Measurements from ENCODE around the gene NPLOC4. TPM values are rescaled to one million over a fixed set of nuclear protein-coding genes. Genes with fewer than 3 reads are reported as not detected.
"Not testable (repeated sequence)": the region's sequence is repeated elsewhere in the genome, so short reads cannot be mapped to it uniquely, and the experiment has no call there.

The NPLOC4 gene
- total RNA-seq, 4 donors from 2014 or later = 58.9 to 87.7 (median 70.8) TPM

DNA sequence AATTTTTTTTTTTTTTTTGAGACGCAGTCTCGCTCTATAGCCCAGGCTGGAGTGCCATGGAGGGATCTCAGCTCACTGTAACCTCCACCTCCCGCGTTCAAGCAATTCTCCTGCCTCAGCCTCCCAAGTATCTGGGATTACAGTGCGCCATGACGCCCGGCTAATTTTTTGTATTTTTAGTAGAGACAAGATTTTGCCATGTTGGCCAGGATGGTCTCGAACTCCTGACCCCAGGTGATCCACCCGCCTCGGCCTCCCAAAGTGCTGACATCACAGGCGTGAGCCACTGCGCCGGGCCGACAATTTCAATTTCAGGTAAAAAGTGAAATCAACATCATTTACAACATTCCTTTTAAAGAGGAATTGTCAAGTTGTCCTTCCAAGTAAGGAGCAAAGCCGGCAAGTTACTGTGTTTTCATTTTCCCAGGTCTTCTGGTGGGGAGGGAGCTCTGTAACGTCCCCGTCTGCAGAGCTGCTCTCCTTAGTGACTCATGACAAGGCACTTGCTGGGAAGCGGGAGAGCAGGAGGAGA is 873 bp downstream of the NPLOC4 start:
- TF ChIP-seq CTCF (IDR thresholded peaks at IDR 0.05) = no peak
- ATAC-seq (ENCODE audit: low FRiP score) (peak; percentile 72), DNase-seq (ENCODE audit: low spot score) (no peak)

DNA sequence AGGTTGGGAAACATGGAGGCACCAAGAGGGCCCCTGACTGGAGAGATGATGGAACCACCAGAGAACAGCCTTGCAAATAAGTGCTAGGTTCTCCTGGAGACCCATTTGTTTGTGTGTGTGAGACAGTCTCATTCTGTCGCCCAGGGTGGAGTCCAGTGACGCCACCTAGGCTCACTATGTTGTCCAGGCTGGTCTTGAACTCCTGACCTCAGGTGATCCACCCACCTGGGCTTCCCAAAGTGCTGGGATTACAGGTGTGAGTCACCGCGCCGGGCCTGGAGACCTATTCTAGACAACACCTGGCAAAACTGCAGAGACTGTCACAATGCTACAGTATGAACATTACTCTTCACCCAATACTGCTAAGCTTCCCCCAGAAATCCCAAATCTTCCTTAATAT is 1.5 kb downstream of the NPLOC4 start:
- no peak for DNase-seq (ENCODE audit: low spot score)
- ATAC-seq (ENCODE audit: low FRiP score) = no peak
- TF ChIP-seq CTCF (IDR thresholded peaks at IDR 0.05) = no peak

DNA sequence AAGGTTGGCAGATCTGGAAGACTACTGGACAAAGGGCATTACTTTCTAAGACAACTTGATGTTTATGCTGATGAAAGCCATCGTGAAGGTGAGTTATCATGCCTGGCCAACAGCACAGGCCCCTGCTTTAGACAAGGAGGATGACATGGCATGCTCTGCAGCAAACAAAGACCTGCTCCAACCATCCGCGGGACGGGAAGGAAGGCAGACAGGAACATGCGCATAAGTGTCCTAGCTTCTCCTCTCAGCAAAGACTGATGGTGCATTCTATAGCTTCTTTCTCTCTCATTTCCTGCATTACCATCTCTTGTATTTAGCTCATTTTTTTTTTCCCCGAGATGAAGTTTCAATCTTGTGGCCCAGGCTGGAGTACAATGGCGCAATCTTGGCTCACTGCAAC is 5.4 kb downstream of the NPLOC4 start:
- ATAC-seq (ENCODE audit: low FRiP score) = no peak
- TF ChIP-seq CTCF (IDR thresholded peaks at IDR 0.05) = no peak
- no peak for DNase-seq (ENCODE audit: low spot score)

DNA sequence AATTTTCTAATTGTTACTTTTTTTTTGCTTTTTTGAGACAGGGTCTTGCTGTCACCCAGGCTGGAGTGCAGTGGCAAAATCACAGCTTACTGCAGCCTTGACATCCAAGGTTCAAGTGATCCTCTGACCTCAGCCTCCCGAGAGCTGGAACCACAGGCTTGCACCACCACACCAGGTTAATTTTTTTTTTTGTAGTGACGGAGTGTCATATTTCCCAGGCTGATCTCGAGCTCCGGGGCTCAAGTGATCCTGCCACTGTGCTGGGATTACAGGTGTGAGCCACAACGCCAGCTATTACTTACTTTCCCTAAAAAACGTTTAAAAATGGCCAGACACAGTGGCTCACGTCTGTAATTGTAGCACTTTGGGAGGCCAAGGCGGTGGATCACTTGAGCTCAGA is 6.6 kb downstream of the NPLOC4 start:
- ATAC-seq (ENCODE audit: low FRiP score) = no peak
- TF ChIP-seq CTCF (IDR thresholded peaks at IDR 0.05) = no peak
- DNase-seq (ENCODE audit: low spot score) = no peak

DNA sequence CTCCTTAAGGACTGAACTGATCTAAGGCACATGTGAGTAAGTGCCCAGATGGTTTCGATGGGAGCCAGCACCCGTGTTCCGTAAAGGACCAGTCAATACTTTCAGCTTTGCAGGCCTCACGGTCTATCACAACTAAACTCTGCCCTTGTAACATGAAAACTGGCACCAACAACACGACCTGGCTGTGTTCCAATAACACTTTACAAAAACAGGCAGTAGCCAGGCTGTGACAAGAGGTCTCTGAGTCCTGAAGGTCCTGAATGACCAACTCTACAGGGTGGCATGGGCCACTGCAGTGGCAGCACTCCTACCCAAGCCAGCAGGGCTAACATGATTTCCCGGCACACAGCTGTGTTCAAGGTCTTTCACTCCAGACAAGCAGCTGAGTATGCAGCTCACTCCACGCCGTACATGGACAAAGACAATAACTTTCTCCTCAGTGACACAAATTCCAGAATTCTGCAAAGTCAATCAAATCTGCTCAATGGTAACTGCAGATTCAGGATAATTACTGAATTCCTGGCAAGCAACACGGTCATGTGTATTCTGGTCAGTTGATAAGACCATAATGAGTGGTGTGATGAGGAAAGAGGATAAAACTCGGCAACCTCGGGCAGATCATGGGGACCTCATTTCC is 15.3 kb downstream of the NPLOC4 start:
- ATAC-seq (ENCODE audit: low FRiP score) (no peak), DNase-seq (ENCODE audit: low spot score) (no peak)
- no peak for TF ChIP-seq CTCF (IDR thresholded peaks at IDR 0.05)

DNA sequence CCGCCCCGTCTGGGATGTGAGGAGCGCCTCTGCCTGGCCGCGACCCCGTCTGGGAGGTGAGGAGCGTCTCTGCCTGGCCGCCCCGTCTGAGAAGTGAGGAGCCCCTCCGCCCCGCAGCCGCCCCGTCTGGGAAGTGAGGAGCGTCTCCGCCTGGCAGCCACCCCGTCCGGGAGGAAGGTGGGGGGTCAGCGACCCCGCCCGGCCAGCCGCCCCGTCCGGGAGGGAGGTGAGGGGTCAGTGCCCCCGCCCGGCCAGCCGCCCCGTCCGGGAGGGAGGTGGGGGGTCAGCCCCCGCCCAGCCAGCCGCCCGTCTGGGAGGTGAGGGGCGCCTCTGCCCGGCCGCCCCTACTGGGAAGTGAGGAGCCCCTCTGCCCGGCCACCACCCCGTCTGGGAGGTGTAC is 18.6 kb downstream of the NPLOC4 start:
- not testable (repeated sequence) for ATAC-seq (ENCODE audit: low FRiP score); DNase-seq (ENCODE audit: low spot score)

DNA sequence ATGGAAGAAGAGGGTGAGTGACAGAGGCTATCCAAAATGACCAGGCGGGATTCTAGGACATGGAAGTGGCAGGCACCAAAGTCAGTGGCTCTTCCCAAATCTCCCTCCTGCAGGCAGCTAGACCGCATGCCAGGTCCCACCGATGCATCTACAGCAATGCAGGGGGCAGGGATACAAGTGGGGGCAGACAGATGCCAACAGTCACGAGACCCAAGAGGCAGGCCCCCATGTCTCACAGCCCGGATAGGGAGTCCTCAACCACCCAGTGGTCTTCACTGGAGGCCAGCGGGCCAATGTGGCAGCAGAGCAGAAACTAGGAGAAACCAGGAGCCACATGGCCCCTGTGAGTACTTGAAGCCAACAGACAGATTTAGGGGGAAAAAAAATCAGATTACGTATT is 20.0 kb downstream of the NPLOC4 start:
- DNase-seq (ENCODE audit: low spot score) (no peak), ATAC-seq (ENCODE audit: low FRiP score) (no peak)
- no peak for TF ChIP-seq CTCF (IDR thresholded peaks at IDR 0.05)

Data from omental fat pad (tissue), 4 donors.